ENCODE results near the gene CRK.

CRK gene

DNA sequence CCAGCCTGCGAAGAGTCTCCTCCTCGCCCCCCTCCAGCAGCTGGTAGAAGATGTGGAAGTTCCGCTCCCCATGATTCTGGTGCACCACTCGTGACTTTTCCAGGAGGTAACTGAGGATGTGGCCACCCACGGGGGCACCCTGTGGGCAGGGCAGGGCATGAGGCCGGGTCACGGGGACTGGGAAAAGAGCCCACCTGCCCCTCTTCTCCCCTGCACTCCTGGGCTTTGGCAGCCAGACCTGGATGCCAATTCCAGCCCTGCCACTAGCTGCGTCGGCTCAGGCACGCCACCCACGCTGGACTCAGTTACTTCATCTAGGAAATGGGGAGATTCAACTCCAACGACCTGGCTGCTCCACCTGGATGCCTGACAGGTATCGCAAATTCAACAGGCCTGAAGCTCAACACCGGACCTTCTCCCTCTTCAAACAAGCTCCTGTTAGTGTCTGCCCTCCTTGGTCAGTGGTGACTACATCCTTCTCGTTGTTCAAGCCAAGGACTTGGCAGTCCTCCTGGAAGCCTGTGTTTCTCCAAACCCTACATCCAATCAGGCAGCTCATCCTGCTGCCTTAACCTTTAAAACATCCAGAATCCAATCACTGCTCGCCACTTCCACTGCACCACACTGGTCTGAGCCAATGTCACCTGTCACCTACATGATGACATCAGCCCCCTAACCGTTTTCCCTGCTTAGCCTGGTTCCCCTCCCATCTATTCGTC lies 24.9 kb upstream of the CRK start:
- DNase-seq (ENCODE audit: insufficient read length, low spot score) (no peak), FAIRE-seq (no peak)
- TF ChIP-seq POLR2A (IDR thresholded peaks at IDR 0.05; ENCODE audit: low read depth, low read length), result no peak

DNA sequence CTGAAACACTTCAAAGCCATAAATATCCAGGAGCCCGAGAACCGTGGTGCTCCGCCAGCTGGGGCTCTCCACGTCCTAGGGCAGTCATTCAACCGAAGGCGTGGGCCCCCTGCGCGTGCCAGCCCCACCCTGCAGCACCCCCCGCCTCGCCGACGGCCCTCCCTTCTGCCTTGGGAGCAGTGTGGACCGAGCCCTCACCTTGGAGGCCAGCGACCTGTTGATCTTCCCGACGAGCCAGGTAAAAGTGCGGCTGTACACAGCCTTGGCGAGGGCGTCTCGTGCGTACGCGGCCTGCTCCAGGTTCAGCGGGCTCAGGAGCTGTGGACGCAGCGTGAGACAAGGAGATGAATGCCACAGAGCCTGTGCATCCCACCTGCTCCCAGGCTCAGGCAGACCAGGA lies 22.4 kb upstream of the CRK start:
- no peak for DNase-seq (ENCODE audit: insufficient read length, low spot score)
- TF ChIP-seq POLR2A (IDR thresholded peaks at IDR 0.05; ENCODE audit: low read depth, low read length), result no peak
- FAIRE-seq, result no peak

GRCh38 chr17:1475321-1475854 lies 19.4 kb upstream of the CRK start:
- DNase-seq (ENCODE audit: insufficient read length, low spot score) (no peak), FAIRE-seq (no peak)
- TF ChIP-seq POLR2A (IDR thresholded peaks at IDR 0.05; ENCODE audit: low read depth, low read length), result no peak

DNA sequence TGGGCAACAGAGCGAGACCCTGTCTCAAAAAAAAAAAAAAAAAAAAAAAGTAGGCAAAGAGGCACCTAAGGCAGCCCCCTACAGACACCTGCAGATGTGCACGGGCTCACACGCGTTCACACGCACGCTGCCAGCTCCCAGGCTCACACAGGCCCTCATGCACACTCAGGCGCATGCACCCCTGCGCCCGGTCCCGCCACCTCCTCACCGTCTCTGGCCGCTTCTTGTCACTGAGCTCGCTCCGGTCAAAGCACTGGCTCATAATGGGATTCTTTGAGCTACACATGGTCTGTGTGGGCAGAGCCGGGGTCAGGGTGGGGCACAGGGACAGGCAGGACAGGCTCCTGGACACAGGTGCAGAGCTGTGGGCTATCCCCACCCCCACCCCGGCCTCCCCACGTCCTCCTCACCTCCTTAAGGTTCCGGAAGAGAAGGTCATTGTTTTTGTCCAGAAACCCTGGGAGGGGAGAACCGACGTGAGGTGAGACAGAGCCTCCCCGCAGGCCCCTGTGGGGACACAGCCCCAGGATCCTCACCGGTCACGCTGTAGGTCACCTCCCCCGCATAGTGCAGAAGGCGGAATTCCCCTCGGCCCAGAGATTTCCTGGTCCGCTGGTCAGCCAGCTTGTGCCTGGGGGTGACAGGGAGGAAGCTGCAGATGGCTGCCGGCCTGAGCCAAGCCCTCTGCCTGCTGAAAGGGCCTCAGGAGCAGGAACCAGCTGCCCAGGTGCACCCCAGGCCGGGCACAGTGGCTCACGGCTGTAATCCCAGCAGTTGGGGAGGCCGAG lies 18.6 kb upstream of the CRK start:
- TF ChIP-seq POLR2A (IDR thresholded peaks at IDR 0.05; ENCODE audit: low read depth, low read length), result no peak
- no peak for FAIRE-seq

GRCh38 chr17:1473841-1474240 lies 17.8 kb upstream of the CRK start:
- TF ChIP-seq POLR2A (IDR thresholded peaks at IDR 0.05; ENCODE audit: low read depth, low read length), result no peak
- DNase-seq (ENCODE audit: insufficient read length, low spot score) (no peak), FAIRE-seq (no peak)

More for the DNA sequence above, 18.6 kb upstream of the CRK start:
- DNase-seq (ENCODE audit: insufficient read length, low spot score), result no peak

GRCh38 chr17:1473170-1473569 lies 17.1 kb upstream of the CRK start:
- no peak for FAIRE-seq
- no peak for DNase-seq (ENCODE audit: insufficient read length, low spot score)
- TF ChIP-seq POLR2A (IDR thresholded peaks at IDR 0.05; ENCODE audit: low read depth, low read length), result no peak

- FAIRE-seq, result no peak
- no peak for TF ChIP-seq POLR2A (IDR thresholded peaks at IDR 0.05; ENCODE audit: low read depth, low read length)
Measured at GRCh38 chr17:1471911-1472821, 16.1 kb upstream of the CRK start.

GRCh38 chr17:1471490-1471889 lies 15.5 kb upstream of the CRK start:
- TF ChIP-seq POLR2A (IDR thresholded peaks at IDR 0.05; ENCODE audit: low read depth, low read length), result no peak
- DNase-seq (ENCODE audit: insufficient read length, low spot score) (no peak), FAIRE-seq (no peak)

More at GRCh38 chr17:1471911-1472821, 16.1 kb upstream of the CRK start:
- no peak for DNase-seq (ENCODE audit: insufficient read length, low spot score)

DNA sequence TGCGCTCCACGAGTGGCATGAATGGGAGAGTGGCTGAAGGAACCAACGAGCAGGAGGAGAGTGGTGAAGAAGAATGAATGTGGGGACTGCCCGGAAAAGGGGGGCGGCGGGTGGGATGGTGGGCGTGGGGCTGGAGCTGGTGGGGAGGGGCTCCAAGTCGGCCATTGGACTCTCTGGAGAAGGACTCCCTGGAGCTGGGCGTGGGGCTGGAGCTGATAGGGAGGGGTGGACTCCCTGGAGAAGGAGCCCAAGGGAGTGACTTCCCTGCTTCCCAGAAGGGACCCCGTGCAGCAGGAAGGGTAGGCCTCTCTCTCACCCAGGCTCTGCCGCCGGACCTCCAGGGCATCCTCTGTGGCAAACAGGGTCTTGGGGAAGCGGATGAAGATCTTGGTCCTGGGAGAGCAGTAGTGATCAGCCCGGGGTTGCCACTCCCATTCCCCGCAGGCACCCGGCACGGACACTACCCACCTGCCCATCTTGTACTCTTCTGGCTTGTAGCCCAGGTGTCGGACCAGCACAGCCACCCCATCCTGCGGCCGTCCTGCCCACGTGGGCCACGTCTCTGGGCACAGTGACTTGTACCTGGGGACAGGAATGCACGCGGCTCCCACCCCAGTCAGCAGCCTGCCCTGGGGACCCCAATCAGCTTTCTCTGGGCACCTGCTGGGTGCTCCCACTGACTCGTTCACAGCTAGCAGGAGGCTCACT lies 14.9 kb upstream of the CRK start:
- DNase-seq (ENCODE audit: insufficient read length, low spot score) (no peak), FAIRE-seq (no peak)
- TF ChIP-seq POLR2A (IDR thresholded peaks at IDR 0.05; ENCODE audit: low read depth, low read length), result no peak

DNA sequence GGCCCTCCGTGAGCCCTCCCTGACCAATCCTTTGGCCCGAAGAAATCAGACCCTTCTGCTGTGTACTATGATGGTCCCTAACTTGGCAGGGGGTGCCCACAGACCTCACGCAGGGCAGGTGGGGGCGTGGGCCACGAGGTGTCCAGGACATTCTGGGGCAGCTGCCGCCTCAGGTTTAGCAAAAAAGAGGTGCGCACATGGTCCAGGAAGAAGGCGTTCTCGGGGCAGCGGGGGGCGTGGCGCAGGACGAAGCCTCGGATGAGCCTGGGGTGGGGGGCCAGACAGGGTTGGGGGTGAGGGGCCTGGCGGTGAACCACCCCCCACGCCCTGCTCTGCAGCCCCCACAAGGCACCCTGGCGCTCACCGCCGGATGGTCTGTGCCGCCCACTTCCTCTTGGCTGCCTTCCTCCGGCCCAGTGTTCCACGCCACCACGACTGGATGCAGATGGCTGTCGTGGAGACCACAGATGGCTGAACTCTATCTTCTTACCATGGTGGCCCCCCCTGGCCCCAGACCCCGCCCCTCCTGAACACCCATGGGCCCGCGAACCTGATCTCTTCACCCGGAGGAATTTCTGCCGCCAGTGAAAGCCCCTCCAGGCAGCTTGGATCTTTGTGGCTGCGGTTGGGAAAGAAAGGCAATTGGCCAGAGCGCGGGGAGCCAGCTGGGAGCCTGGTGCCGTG lies 14.2 kb upstream of the CRK start:
- DNase-seq (ENCODE audit: insufficient read length, low spot score) (no peak), FAIRE-seq (no peak)
- no peak for TF ChIP-seq POLR2A (IDR thresholded peaks at IDR 0.05; ENCODE audit: low read depth, low read length)

- DNase-seq (ENCODE audit: insufficient read length, low spot score), result no peak
- FAIRE-seq, result no peak
- no peak for TF ChIP-seq POLR2A (IDR thresholded peaks at IDR 0.05; ENCODE audit: low read depth, low read length)
Measured at GRCh38 chr17:1469231-1469852, 13.3 kb upstream of the CRK start.

DNA sequence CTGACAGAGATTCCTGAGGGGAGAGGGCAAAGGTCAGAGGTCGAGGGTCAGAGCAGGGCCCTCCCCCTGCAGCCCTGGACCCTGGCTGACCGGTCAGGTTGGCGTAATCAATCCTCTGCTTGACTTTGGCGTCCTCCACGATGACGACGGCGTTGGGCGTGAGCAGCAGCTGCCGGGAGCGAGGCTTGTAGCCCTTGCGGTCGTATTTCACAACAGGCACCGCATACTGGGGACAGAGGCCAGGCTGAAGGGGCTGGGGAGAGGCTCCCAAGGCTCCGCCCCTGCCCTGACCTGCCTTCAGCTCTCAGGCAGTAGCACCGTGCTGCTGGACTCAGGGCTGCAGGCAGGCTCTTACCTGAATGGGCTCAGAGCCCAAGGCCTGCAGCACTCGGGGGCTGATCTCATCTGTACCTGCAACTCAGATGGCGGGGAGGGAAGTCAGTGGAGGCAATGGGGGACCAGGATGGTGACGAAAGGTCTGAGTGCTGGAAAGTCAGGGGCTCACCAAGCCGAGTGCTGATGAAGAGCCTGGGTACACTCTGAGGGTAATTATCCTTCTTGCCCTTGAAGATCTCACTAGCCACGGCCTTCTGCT lies 12.0 kb upstream of the CRK start:
- TF ChIP-seq POLR2A (IDR thresholded peaks at IDR 0.05; ENCODE audit: low read depth, low read length), result no peak
- no peak for DNase-seq (ENCODE audit: insufficient read length, low spot score)
- FAIRE-seq, result no peak
